IPS-18a (cell line): ENCODE results near the gene COL3A1.

Experiments
- H3K27ac ChIP-seq: one replicate; pipeline ENCODE4 v1.5.1; 2013; ENCODE audit warnings: low read length
- H3K27me3 ChIP-seq: one replicate; pipeline ENCODE4 v1.6.1; 2013; ENCODE audit warnings: mild to moderate bottlenecking, low read length; ENCODE audit not compliant: control insufficient read depth, insufficient read depth
- H3K36me3 ChIP-seq: one replicate; pipeline ENCODE4 v1.6.1; 2013; ENCODE audit warnings: low read depth, low read length; ENCODE audit not compliant: control insufficient read depth
- H3K4me1 ChIP-seq: one replicate; pipeline ENCODE4 v1.6.1; 2013; ENCODE audit warnings: low read depth, low read length; ENCODE audit not compliant: control insufficient read depth
- H3K4me3 ChIP-seq: one replicate; pipeline ENCODE4 v1.5.1; 2013; ENCODE audit warnings: low read length
- H3K9ac ChIP-seq: one replicate; pipeline ENCODE4 v1.6.1; 2013; ENCODE audit warnings: mild to moderate bottlenecking, low read length, moderate library complexity
- H3K9me3 ChIP-seq: one replicate; pipeline ENCODE4 v1.6.1; 2013; ENCODE audit warnings: low read depth, low read length; ENCODE audit not compliant: control insufficient read depth

COL3A1 gene

DNA sequence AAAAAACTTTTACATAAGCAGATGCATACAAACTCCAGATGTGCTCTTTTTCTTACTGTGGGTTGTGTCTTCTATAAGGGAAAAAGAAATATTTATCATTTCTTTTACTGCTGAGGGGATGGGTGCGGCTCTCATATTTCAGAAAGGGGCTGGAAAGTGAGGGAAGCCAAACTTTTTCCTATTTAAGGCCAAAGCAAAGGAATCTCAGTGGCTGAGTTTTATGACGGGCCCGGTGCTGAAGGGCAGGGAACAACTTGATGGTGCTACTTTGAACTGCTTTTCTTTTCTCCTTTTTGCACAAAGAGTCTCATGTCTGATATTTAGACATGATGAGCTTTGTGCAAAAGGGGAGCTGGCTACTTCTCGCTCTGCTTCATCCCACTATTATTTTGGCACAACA is at the start of gene COL3A1:
TSS of gene COL3A1 (plus strand) at position 210 of the 400 bp plus-strand sequence. CDS start at position 327, 117 bp downstream.
- no peaks in the 10 kb centered on the region for H3K4me1 ChIP-seq
- H3K27me3 ChIP-seq = no peaks in the 10 kb centered on the region
- H3K36me3 ChIP-seq = no peaks in the 10 kb centered on the region
- no peak within 1 kb of the TSS for H3K27ac ChIP-seq
- no peak within 1 kb of the TSS for H3K4me3 ChIP-seq
- H3K9ac ChIP-seq = no peak within 1 kb of the TSS
- no peaks in the 10 kb centered on the region for H3K9me3 ChIP-seq

DNA sequence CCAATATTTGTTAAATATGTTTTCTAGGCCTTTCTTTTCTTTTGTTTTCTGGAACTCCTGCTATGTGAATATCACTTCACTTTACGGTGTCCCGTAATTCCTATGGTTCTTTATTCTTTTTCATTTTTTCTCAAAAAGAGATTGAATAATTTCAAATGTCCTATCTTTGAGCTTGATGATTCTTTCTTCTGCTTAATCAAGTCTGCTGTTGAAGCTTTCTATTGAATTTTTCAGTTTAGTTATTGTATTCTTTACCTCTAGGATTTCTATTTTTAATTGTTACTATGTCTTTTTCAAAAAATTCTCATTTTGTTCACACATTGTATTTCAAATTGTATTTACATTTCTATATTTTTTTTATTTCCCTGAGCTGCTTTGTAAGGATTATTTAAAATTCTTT is 45.5 kb upstream of the COL3A1 start:
- Histone ChIP-seq H3K27ac (no peak overlapping the region), H3K9me3 (no peaks in the 10 kb centered on the region), H3K27me3 (no peaks in the 10 kb centered on the region), H3K4me1 (no peaks in the 10 kb centered on the region), H3K36me3 (no peaks in the 10 kb centered on the region), H3K4me3 (no peak overlapping the region), H3K9ac (no peak overlapping the region)

DNA sequence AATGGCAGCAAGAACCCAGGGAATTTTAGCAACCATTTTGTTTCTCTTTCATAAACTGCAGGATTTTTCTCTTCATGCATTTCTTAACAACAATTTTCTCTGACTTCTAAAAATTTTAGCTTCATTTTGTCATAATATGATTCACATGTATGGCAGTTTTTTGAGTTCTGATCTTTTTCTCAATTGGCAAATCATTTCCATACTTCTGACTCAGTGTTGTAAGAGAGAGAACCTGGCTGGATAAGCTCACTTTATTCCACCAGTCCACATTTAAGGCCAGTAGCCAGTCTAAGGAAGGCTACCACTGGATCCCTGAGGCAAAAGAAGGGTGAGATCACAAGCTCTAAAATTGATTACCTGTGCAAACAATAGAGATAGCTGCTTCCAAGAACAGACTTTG is 42.8 kb upstream of the COL3A1 start:
- Histone ChIP-seq H3K36me3 (no peaks in the 10 kb centered on the region), H3K27ac (no peak overlapping the region), H3K9ac (no peak overlapping the region), H3K4me1 (no peaks in the 10 kb centered on the region), H3K4me3 (no peak overlapping the region), H3K27me3 (no peaks in the 10 kb centered on the region), H3K9me3 (no peaks in the 10 kb centered on the region)

DNA sequence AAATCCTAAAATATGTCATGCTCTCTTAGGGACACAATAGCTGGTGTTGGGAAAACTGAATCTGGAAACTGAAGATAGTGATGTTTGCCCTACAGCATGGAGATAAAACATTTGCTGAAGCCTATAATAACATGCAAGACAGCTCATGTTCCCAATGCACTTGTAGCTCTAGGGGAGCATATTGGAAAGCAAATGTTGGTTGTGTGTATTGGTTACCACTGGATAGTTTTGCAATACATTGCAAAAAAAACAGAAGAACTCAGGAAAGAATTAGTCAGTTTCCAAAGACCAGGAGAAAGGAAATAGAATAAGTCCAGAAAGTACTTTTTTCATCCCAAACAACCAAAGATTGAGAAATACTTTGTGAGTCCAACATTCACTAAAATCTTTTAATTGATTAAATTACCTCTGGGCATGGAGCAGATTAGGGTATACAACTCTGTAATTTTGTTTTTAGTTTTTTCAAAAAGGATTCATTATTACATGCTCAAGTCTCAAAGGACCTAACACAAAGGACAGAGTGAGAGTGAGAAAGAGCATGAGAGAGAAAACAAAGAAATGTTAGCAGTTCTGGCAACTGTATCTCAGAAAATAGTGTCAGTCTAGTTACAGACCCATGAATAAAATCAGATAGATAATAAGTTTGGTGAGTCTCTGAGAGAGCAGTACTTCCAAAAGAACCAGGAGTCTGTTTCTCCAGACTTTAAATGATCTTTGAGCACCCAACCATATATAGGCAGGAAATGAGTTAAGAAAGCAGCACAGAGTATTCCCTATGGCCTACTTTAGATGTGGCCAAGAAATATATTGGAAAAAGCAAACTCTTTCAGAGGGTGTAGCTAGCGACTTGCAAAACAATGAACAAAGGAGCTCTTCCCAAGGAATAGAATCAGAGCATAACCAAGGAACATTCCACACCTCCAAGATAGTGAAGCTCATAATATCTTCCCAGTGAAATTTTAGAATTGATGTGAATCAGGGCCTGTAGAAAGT is 36.6 kb upstream of the COL3A1 start:
- Histone ChIP-seq H3K9ac (no peak overlapping the region), H3K27ac (no peak overlapping the region), H3K27me3 (no peaks in the 10 kb centered on the region), H3K9me3 (no peaks in the 10 kb centered on the region), H3K4me3 (no peak overlapping the region), H3K4me1 (no peaks in the 10 kb centered on the region), H3K36me3 (no peaks in the 10 kb centered on the region)

DNA sequence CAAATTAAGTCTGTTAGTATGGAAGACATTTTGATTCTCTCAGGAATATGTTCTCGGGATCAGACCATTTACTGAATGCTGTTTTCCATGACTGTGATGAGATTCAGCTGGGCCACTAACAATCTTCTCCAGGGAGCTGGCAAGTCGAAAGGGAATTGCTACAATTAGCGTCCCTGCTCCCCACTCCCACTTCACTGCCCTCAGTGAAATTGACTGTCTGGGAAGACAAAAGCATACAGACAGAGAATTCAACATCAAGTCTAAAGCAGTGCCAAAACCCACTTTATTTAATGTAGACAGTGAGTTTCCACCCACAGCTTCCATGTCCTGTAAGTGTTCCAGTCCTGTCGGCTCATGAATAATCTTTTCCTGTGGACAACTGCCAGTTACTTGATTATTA is 34.0 kb upstream of the COL3A1 start:
- Histone ChIP-seq H3K9ac (no peak overlapping the region), H3K27me3 (no peaks in the 10 kb centered on the region), H3K4me1 (no peaks in the 10 kb centered on the region), H3K27ac (no peak overlapping the region), H3K4me3 (no peak overlapping the region), H3K36me3 (no peaks in the 10 kb centered on the region), H3K9me3 (peaks cover 2% of the 10 kb centered on the region)

DNA sequence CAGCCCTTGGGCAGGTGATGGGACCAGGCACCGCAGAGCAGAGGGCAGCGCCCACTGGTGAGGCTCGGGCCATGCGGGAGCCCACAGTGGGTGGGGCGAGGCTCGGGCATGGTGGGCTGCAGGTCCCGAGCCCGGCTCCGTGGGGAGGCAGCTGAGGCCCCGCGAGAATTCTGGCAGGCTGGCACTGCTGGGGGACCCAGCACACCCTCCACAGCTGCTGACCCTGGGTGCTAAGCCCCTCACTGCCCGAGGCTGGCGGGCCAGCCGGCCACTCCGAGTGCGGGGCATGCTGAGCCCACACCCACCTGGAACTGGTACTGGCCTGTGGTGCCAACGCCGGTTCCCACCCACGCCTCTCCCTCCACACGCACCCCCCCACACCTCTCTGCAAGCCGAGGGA is 29.7 kb upstream of the COL3A1 start:
- H3K4me1 ChIP-seq = no peaks in the 10 kb centered on the region
- H3K27ac ChIP-seq = no peak overlapping the region
- H3K27me3 ChIP-seq = no peaks in the 10 kb centered on the region
- H3K9ac ChIP-seq = no peak overlapping the region
- no peak overlapping the region for H3K4me3 ChIP-seq
- H3K9me3 ChIP-seq = peaks cover 2% of the 10 kb centered on the region
- no peaks in the 10 kb centered on the region for H3K36me3 ChIP-seq

DNA sequence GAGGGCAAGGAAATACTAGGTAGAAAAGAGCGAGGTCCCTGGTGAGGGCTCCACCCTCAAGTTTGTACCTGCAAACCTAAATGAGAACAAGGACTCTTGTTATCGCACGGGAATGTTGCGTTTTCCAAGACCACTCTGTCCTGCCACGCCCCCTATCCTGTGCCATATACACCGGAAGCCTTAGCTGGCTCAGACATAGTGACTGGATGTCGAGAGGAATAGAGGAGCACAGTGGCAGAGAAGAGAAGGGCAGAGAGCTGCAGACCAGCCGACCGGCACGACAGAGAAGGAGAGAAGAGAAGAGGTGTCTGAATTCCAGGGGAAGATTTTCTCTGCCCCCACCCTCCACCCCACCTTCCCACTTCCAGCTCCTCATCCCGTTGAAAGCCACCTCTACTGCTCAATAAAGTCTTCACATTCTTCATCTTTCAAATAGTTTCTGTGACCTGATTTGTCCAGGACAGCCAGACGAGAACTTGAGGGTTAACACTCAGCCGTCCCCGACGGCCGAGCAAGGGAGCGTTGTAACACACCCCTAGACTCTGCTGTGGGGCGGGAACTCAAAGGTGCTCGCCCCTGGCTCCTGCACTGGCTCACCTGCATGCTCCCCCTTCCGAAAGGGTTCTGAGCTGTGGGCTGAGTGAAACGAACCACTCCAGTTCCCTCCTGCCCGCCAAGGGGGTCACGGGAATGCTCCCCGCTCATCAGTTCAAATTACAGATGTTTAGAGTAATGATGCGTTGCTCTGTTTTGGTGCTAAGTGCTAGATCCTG is 24.9 kb upstream of the COL3A1 start:
- no peaks in the 10 kb centered on the region for H3K27me3 ChIP-seq
- H3K27ac ChIP-seq = no peak overlapping the region
- no peaks in the 10 kb centered on the region for H3K9me3 ChIP-seq
- H3K4me3 ChIP-seq = no peak overlapping the region
- H3K36me3 ChIP-seq = no peaks in the 10 kb centered on the region
- H3K9ac ChIP-seq = no peak overlapping the region
- H3K4me1 ChIP-seq = no peaks in the 10 kb centered on the region

DNA sequence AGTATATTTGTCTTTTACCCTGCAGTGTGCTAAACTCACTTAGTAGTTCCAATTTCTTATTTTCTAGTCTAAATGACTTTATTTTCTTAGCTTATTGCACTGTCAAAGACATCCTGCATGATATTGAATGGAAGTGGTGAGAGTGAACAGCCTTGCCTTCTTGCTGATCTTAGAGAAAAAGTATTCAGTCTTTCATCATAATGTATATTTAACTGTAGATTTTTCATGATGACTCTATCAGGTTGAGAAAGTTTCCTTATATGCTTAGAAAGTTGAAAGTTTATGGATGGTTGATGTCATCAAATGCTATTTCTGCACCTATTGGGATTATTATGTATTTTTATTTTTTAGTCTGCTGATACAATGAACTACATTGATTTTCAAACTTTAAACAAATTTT is 21.3 kb upstream of the COL3A1 start:
- H3K27me3 ChIP-seq = no peaks in the 10 kb centered on the region
- no peaks in the 10 kb centered on the region for H3K9me3 ChIP-seq
- no peaks in the 10 kb centered on the region for H3K36me3 ChIP-seq
- H3K4me3 ChIP-seq = no peak overlapping the region
- no peaks in the 10 kb centered on the region for H3K4me1 ChIP-seq
- no peak overlapping the region for H3K9ac ChIP-seq
- H3K27ac ChIP-seq = no peak overlapping the region

DNA sequence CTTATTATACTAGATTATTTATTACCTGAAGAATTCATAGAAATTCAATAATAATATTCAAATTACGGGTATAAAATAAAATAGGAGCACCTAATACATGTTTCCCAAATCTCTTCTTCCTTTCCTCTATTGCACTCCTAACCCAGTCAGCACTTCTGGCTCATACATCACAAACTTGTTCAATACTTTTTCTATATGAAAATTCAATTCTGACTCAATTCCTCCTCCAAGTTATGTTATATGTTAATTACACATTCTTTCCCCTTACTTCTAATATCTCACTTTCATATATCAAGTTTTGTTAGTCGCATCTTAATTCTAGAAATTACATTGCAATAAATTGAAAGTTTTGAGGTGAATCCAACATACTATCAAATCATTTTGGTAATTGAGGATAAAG is 17.9 kb upstream of the COL3A1 start:
- no peak overlapping the region for H3K27ac ChIP-seq
- no peaks in the 10 kb centered on the region for H3K9me3 ChIP-seq
- H3K4me1 ChIP-seq = no peaks in the 10 kb centered on the region
- no peaks in the 10 kb centered on the region for H3K36me3 ChIP-seq
- no peak overlapping the region for H3K9ac ChIP-seq
- no peaks in the 10 kb centered on the region for H3K27me3 ChIP-seq
- no peak overlapping the region for H3K4me3 ChIP-seq

DNA sequence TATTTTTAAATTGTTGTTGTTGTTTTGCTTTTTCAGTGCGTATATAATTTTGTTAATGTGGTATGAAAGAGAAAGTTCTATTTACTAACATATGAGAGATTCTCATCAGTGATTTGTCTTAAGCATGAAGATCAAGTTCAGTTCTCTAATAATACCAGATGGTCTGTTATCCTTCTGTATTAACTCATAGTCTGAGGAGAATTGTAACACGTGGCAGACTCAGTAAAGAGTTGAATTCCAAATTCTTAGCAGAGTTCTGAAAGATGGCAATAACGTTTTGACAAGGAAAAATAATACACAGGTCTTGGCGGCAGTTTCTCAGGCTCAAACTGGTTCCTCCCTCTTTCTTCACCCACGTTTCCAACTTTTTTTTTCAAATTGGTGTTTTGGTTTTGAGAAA is 17.2 kb upstream of the COL3A1 start:
- Histone ChIP-seq H3K27me3 (no peaks in the 10 kb centered on the region), H3K9ac (no peak overlapping the region), H3K4me3 (no peak overlapping the region), H3K9me3 (no peaks in the 10 kb centered on the region), H3K27ac (no peak overlapping the region), H3K4me1 (no peaks in the 10 kb centered on the region), H3K36me3 (no peaks in the 10 kb centered on the region)

DNA sequence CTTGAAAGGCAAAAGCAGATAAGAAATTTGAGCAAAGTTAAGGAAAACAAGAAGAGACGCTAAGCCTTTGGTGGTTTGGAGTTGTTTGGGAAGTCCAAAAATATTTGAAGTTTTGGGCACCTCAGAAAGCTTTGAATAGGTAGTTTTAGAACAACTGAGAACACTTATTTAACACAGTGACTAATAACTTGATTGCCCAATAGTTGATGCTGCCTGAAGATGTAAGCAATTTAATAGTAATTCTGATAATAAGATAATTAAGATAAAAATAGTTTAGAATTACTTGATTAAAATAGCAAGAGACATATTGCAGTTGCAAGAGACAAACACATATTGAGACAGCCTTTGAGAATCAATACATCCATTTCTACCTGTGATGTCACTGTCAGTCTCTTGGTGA is 16.5 kb upstream of the COL3A1 start:
- Histone ChIP-seq H3K9me3 (no peaks in the 10 kb centered on the region), H3K4me1 (no peaks in the 10 kb centered on the region), H3K27me3 (no peaks in the 10 kb centered on the region), H3K9ac (no peak overlapping the region), H3K36me3 (no peaks in the 10 kb centered on the region), H3K27ac (no peak overlapping the region), H3K4me3 (no peak overlapping the region)
